DMS79 (cell line): ENCODE data around the gene KCNF1.
"Not testable (repeated sequence)": the region's sequence is repeated elsewhere in the genome, so short reads cannot be mapped to it uniquely, and the experiment has no call there.

Source experiments
- DNase-seq: peaks from one replicate; lab custom pipeline; 2025; lab: John Stamatoyannopoulos, UW

KCNF1 gene

DNA sequence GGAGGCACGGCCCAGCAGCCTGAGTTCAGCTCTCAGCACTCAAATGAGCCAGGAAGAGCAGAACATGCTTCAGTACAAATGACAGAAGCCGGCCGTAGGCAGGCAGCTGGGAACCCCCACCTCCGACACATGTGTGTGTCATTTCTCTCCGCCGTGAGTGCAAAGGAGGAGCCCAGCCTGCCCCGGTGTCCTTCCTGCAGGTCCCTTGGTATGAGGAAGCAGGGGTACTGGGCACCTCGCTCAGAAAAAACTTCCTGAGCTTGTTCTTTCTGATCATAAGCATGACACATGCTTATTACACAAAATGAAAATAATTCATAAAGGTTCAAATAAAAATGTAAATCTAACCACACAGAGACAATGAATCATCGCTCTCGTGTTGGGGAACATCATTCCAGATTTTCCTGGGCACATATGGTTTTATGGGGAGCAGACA is 35.3 kb downstream of the KCNF1 start:
- DNase-seq, result no peak

DNA sequence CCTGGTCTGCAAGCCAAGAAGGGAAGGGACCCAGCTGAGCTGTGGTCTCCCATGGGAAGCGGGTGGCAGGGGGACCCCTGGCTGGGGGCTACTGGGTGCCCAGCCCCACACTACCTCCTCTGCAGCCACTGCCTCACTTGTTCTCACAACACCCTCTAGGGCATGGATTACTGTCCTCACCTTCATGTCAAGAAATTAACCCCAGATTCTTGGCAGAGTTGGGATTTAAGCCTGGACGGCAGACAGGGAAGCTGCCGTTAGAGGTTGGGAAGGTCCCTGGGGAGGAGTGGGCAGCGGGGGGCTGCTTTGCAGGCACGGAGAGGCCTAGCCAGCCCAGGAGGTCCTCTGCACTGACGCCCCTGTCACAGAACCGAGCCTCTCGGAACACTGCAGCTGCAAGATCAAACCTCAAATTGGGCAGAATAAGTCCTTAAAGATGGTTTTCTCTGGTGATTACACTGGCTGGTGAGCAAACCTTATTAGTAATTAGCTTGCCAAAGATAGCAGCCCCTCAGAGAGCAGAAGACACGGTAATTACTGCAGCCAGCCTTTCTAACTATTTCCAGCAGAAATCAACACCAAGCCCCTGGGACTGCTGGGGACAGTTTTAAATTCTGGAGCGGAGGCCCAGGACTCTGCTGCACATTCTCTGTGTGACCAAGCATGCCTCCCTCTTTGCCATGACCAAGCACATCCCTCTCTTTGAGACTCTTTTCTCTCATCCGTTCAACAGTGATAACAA is 35.9 kb downstream of the KCNF1 start:
- DNase-seq, result no peak

DNA sequence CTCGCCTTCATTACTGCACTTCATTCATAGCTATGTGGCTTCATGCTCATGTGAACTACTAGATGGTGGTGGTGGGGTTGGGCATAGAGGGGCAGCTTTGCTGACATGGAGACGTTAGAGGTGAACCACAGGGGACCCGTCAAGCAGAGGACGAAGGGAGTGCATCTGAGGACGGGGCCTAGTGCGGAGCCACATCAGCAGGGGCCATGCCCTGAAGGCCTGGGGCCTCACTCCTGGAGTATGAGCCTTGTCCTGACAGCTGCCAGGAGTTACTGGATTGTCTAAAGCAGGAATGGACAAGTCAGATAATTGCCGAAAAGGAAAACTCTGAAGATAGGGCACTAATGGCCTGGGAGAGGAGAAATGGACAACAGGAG is 36.4 kb downstream of the KCNF1 start:
- DNase-seq, result no peak

DNA sequence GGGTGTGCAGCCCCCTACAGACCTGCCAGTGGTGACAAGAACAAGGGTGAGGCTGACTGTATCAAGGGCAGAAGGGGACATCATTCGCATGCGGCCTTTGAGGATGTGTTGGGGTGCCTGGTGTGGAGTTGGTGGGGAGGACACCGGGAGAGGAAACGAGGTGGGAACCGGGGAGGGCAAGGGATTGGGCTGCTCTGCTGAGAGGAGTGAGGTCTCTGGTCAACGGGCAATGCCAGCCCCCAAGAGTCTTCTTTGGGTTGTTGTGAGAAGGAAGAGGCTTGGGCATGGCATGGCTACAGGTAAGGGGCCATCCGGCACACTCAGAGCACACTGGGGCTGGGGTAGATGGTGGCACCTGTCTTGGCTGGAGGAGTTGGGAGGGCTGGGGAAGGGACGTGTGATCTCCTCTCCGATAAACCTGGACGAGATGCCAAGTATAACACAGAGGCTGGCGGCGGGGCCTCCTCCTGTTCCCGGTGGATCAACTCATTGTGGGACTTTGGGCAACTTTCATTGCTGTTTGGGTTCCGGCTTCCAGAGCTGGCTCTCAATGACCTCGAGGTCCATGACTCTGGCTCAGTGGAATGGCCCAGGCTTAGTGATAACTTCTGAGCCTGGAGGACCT is 37.0 kb downstream of the KCNF1 start:
- no peak for DNase-seq

DNA sequence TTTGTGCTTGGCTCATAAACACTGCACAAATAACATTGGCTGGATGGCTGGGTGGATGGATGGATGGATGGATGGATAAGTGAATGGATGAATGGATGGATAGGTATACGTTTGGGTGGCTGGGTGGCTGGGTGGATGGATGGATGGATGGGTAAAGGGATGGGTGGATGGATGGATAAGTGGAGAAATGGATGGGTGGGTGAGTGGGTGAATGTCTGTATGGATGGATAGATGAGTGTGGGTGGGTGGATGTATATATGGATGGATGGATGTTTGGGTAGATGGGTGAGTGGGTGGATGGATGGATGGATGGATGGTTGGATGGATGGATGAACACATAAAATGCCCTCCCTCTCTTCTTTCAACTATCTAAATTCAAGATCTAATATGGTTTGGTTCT is 38.1 kb downstream of the KCNF1 start:
- no peak for DNase-seq

DNA sequence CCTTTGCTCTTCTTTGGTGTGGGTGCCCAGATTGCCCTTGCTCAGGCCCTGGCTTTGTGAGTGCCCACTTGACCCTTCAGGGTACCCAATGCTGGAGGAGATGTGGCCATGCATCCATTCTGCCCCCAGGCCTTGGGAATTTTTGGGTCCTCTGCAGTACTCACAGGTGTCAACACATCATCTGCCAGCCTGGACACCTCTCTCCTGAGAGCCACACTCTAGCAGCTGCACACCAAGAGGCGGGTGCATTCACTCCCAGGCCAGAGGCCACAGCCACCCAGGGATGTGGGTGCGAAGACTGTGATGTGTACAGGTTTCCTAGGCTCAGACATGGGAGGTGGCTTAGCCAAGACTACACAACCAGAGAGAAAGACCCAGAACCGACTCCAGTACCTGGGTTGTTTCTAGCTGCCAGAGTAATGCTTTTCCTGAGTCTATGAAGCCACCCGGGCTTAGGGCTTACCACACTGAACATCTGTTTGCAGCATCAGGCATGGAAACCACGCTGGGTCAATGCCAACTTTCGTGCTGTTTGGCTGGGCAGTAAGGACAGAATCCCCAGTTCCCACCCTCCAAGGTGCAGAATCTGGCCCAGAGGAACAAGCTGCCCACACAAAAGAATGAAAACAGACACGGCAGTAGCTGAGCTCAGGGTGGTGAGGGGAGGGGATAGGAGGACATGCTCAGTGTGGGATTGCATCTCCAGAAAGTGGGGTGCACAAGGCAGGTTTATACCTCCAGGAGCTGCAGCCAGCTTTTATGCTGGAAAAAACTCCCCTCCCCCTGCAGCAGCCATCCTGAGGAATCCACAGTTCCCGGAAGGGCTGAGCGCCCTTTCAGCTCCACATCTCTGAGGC is 40.1 kb downstream of the KCNF1 start:
- DNase-seq, result no peak

DNA sequence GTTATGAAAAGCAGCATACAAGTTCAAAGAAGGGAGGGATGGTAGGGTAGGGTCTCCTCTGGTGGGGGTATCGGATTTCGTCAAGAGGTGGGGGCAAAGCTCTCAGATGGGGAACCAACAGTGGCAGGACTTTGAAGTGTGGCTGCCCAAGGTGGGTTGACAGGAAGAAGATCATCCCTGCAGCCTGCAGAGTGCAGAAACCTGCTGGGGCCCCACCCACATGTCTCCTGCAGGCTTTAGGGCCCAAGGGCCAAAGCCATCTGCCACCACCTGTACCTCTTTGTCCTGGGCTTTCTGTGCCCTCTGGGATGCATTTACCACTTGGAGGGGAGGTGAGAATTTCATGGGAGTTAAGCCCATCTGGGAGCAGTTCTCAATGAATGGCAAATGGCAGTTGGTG is 42.7 kb downstream of the KCNF1 start:
- no peak for DNase-seq

DNA sequence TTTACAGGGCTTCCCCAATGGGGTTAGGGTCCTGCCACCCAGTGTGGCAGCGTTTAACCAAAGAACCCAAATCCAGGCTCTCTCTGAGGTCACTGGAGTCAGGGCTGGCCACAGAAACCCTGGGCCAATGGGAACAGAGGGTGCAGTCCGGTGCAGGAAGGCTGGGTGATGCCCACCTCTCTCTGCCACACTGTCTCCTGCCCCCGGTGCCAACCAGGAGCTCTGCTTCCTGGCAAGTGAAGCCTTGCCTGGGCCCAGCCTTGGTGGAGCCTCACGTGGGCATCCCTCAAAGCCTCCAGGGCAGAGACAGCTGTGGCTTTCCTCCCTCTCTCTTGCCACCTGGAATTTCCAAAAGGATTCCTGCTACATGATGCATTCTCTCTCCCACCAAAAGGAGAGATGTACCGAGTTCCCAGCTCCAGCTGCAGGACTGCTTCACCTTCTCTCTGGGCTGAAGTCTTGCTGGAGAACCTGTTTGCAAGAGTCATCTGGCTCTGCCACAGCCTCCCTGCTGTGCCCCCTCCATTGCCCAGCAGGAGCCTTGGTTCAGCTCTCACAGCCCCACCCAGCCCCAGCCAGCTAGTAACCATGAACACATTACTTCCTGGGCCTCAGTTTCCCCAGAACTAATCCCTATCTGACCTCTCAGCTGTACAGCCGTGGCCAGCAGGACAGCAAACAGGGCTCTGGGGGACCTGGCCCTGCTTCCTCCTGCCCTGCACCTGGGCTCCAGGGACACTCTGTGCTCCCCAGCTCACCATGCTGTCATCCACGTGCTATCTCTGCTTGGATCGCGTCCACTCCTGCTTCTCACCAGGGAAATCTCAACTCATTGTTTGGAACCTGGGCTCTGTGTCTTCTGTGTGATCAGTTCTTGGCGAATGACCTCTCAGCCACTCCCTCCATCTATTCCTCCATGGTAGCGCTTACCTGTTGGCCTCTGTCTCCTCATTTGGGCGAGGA is 43.4 kb downstream of the KCNF1 start:
- DNase-seq, result no peak

DNA sequence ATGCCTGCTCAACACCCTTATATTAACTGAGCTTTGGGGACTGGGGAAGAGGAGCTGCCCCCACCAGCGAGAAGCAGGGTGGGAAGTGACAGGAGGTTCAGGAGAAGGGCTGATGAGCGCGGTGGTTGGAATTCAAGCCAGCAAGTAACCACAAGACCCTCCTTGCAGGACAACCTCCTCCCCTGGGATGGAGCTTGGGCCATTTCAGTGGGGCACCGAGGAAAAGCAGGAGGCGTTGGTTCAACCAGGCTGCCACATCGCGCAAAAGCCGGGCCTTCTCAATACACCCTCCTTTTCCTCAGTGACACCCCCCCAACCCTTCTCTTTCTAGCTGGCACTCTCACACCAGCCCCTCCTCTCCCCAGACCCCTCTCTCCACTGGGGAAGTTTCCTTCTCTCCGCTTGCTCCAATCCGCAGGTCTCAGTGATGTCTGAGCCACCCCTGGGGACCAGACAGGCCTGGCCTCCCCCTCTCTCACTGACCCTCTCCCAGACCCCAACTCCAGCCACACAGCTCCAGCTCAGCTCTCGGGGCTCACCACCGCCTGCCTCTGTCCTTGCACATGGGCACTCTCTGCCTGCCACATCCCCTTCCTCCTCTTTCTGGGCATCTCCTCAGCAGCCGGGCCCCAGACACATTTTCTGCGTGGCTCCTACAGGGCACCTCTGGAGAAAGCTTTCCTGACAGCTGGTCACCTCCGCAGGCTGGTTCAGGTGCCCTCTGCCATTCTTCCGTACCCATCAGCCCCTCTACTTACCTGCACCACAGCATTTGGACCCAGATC is 44.5 kb downstream of the KCNF1 start:
- no peak for DNase-seq

DNA sequence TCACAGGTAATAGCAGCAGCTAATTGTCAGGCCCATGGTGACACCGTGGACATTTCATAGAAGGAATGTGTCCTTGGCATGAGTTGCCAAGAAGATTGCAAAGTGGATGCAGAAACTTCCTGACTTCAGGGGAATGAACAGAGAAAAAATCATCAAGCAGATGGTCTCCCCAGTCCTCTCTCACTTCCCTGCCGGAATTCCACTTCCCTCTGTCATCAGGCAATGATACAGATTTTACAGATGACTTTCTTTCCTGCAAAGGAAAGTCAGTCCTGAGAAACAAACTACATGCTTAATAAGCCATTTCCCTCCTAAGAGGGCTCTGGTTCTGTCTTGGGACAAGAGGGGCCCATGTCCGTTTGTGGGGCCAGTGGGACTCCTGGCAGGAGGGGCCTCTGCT is 45.7 kb downstream of the KCNF1 start:
- no peak for DNase-seq

DNA sequence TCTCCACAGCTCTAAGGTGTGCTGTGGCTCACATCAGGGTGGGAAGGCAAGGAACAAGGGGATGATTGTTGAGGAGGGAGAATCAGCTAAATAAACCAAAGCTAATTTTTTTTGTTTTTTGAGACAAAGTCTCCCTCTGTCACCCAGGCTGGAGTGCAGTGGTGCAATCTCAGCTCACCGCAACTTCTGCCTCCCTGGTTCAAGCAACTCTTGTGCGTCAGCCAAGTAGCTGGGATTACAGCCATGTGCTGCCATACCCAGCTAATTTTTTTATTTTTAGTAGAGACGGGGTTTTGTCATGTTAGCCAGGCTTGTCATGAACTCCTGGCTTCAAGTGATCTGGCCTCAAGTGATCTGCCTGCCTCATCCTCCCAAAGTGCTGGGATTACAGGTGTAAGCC is 46.7 kb downstream of the KCNF1 start:
- not testable (repeated sequence) for DNase-seq

DNA sequence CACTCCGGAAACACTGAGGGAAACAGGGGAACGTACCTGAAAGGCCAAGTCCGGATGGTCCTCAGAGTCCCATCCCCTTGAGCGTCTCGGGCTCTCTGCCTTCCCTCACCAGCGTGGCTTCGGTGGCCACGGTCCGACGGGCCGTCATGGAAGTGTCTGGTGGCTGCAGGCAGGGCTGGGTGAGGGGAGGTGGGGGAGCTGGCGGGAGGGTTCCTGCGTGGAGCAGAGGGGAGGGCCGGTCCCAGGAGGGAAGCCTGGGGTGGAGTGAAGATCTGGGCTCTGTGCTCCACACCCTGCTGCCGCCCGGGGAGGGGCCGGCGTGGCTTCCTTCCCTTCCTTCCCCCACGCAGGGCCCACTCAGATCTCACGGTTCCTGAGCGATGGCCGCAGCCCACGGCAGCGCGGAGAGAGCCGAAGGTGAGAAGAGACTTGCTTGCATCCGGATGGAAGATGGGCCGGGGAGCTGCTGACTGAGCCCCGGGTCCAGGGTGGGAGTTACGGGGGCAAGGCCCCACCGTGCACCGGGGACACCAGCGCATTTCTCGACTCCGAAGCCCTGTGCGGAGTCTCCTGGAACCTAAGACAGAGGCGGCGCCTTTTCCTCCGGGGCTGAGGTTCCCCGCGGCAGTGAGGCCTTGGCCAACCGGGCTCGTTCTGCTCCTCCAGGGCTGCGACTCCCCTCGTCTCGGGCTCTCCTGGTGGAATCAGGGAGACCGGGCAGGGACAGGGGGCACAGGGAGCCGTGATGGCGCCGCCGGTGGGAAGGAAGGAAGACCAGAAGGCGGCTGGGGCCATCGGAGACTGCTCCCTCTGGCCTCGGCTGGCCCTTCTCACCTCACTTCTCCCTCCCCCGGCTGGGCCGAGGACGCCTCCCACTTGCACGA is 49.1 kb downstream of the KCNF1 start:
- DNase-seq, result no peak

DNA sequence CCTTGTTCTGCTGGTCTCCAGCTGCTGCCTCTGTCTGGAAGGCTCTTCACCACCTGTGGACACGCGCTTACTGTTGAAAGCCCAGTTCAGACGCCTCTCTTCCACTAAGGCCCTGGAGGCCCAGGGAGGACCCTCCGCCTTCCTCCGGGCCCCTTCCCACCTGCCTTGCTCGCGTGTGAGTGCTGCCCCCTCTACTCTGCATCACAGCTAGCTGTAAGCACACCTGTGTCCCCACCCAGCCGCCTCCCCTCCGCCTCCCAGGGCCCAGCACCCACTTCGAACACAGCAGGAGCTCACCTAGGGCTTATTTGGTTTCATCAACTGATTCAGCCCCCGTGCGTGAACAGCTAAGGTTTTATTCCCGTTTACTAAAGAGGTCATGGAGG is 49.7 kb downstream of the KCNF1 start:
- no peak for DNase-seq

DNA sequence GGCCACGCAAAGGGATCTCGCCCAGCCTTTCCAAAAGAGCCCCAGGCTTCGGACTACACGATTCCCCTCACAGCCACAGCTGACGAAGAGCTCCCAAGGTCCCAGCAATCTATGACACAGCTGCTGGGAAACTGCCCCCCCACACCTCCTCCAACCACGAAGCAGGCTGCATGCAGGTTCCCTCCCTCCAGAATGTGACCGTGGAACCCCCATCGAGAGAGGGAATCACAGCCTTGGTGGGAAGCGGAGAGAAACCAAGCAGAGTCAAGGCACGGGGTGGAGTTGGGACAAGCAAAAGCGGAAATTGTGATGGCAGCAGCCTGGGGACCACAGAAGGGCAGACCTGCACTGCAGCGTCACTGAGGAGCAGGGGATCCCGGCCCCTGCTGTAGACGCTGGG is 50.3 kb downstream of the KCNF1 start:
- no peak for DNase-seq

DNA sequence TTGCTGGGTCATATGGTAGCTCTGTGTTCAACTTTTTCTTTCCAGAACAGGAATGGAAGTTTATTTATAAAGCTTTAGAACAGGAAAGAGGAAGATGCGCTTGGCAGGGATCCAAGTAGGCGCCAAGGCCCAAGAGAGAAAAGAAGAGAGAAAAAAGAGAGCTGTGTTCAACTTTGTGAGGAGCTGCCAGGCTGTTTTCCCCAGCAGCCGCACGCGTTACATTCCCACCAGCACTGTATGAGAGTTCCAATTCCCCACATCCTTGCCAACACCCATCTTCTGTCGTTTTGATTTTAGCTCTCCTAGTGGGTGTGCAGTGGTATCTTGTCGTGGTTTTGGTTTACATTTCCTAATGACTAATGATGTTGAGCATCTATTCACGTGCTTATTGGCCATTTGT is 51.4 kb downstream of the KCNF1 start:
- no peak for DNase-seq
